ENCODE results near the gene MYD88. TPM values are rescaled to one million over a fixed set of nuclear protein-coding genes. Genes with fewer than 3 reads are reported as not detected.

The MYD88 gene
- total RNA-seq, 1 donor from 2014 or later, result 31.1 TPM

GRCh38 chr3:38147421-38147820 is 9.0 kb downstream of the MYD88 start:
- no peak overlapping the region for H3K4me3 Mint-ChIP-seq
- H3K4me1 Mint-ChIP-seq (ENCODE audit: unreplicated experiment), result peaks cover 8% of the 10 kb centered on the region
- no peaks in the 10 kb centered on the region for H3K27me3 Mint-ChIP-seq
- peak overlapping the region; percentile 70 for H3K27ac Mint-ChIP-seq
- no peak for DNase-seq (ENCODE audit: extremely low spot score, unreplicated experiment)
- no peaks in the 10 kb centered on the region for H3K36me3 Mint-ChIP-seq
- TF ChIP-seq CTCF (conservative IDR thresholded peaks at IDR 0.05), result no peak
- H3K9me3 Mint-ChIP-seq, result peaks cover 12% of the 10 kb centered on the region

- peaks cover 8% of the 10 kb centered on the region for H3K4me1 Mint-ChIP-seq (ENCODE audit: unreplicated experiment)
Observed at GRCh38 chr3:38148311-38148882, 9.9 kb downstream of the MYD88 start.

DNA sequence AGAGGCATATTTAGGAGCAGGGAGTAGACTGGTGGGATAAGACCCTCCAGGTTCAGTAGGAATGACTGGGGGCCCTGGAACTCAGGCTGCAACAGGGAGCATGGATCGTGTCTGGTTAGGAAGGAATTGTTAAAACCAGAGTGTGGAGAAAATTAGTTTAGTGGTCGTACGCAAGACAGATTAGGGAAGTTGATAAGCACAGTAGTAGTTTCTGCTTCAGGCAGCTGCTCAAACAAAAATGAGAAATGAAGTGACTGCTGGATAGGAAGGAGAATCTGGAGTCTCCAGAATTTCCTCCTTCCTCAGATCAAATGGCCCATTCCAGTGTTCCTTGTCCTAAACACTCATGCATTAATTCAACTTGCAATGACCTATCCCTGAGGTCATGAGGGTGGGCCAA is 11.2 kb downstream of the MYD88 start:
- no peak for DNase-seq (ENCODE audit: extremely low spot score, unreplicated experiment)
- peaks cover 12% of the 10 kb centered on the region for H3K9me3 Mint-ChIP-seq
- H3K4me3 Mint-ChIP-seq, result no peak overlapping the region
- no peaks in the 10 kb centered on the region for H3K27me3 Mint-ChIP-seq
- H3K4me1 Mint-ChIP-seq (ENCODE audit: unreplicated experiment), result peaks cover 15% of the 10 kb centered on the region
- no peaks in the 10 kb centered on the region for H3K36me3 Mint-ChIP-seq
- H3K27ac Mint-ChIP-seq, result peak overlapping the region; percentile 32
- no peak for TF ChIP-seq CTCF (conservative IDR thresholded peaks at IDR 0.05)

More at GRCh38 chr3:38148311-38148882, 9.9 kb downstream of the MYD88 start:
- no peak for DNase-seq (ENCODE audit: extremely low spot score, unreplicated experiment)
- H3K4me3 Mint-ChIP-seq, result no peak overlapping the region
- H3K9me3 Mint-ChIP-seq, result peaks cover 12% of the 10 kb centered on the region
- no peaks in the 10 kb centered on the region for H3K27me3 Mint-ChIP-seq
- H3K27ac Mint-ChIP-seq, result no peak overlapping the region
- TF ChIP-seq CTCF (conservative IDR thresholded peaks at IDR 0.05), result no peak
- no peaks in the 10 kb centered on the region for H3K36me3 Mint-ChIP-seq

DNA sequence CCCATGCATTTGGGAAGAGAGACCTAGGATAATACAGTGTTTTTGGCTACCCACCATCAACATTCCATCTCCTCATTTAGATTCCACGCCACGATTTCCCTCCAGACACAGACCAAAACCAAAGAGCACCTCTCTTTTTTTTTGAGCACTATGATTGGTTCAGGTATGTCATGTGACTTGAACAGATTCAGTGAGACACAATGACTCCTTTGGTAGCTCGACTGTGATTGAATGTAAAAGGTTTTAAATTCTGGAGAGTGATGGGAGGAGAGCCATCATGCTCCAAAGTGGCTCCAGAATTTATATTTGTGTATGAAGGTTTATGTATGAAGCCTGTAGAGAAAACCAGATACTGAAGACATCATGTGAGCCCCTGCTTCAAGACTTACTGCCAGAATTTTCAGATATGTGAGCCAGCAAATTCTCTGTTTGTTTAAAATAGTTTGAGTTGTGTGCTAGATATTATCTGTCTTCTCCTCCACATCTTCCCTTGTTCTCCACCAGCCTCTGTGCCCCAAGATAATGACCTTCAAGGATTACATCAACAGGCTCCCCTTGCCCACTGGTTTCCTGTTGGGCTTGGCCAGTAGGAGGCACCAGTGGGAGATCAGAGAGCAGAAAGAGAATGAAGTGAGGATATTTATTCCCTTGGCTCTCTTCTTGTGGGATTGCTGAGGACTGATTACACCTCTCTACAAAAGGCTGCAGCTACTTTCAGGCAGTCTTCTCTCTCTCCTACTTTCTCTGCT is 12.5 kb downstream of the MYD88 start:
- DNase-seq (ENCODE audit: extremely low spot score, unreplicated experiment), result no peak
- Mint-ChIP-seq H3K27ac (peak overlapping the region; percentile 99), H3K9me3 (peaks cover 12% of the 10 kb centered on the region)

GRCh38 chr3:38151667-38152265 is 13.3 kb downstream of the MYD88 start:
- Mint-ChIP-seq H3K4me1 (ENCODE audit: unreplicated experiment) (peaks cover 21% of the 10 kb centered on the region), H3K36me3 (no peaks in the 10 kb centered on the region), H3K4me3 (peak overlapping the region; percentile 65), H3K27ac (peak overlapping the region; percentile 99), H3K27me3 (no peaks in the 10 kb centered on the region), H3K9me3 (peaks cover 8% of the 10 kb centered on the region)
- DNase-seq (ENCODE audit: extremely low spot score, unreplicated experiment), result no peak
- TF ChIP-seq CTCF (conservative IDR thresholded peaks at IDR 0.05), result no peak

More for the DNA sequence above, 12.5 kb downstream of the MYD88 start:
- TF ChIP-seq CTCF (conservative IDR thresholded peaks at IDR 0.05), result no peak
- Mint-ChIP-seq H3K4me3 (peak overlapping the region; percentile 65), H3K27me3 (no peaks in the 10 kb centered on the region), H3K36me3 (no peaks in the 10 kb centered on the region), H3K4me1 (ENCODE audit: unreplicated experiment) (peaks cover 21% of the 10 kb centered on the region)

Measured in type B pancreatic cell (in vitro differentiated cells).